ENCODE data around the gene PDP2.

Gene PDP2

DNA sequence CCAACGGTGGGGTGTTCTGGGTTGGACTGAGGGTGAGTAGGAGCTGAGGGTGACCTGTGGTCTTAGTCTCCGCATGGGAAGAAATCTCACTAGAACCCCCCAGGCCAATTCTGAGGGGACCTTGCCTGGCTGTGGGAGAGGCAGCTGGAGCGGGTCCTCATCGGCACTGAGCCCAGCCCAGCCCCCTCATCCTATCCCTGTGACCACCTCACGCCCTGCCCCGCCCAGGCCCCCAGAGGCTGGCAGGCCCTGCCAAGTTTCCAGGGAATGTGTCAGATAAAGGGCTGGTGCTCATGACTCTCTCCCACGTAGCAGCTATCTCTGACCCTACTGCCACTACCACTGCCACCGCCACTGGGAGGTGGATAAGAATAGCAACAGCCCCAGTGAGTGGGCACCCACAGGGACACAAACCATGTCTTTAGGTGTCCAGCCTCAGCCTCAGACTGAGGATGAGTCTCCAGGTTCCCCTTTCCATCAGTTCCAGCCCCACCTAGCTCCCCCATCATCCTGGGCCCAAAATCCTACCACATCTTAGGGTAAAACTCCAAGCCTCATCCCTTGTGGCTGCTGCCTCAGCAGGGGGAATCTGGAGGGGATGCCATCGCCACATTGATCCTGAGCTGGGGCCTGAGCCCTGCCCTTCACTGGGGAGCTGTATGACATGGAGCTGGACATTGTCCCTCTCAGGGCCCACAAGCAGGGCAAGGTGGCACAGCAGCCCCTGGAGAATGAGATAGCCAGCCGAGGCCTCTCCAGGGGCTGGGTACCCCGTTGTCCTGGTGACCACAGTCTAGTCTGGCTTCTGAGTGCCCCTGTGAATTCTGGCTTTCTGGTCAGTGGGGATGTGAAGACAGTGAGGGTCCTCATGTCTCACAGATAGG is 23.5 kb downstream of the PDP2 start:
- DNase-seq (ENCODE audit: low read depth in 2 of 2), result no peak

DNA sequence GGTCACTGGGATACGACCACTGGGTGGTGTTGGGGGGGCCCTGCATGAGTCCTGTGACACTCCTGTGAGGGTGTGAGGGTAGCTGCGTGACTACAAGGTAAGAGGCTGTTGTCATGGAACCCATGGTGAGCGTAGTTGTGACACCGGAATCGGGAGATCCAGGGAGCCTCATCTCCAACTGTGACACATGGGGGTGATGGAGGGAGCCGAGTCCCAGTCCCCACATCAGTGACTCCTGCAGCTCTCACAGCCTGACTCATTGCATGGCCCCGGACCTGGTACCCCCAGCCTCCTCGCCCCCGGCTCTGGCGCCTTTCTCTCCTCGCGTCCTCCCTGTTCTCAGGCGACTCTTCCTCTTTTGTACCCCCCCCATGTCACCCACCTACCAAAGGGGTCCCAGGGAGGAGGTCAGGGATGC is 24.1 kb downstream of the PDP2 start:
- no peak for DNase-seq (ENCODE audit: low read depth in 2 of 2)

DNA sequence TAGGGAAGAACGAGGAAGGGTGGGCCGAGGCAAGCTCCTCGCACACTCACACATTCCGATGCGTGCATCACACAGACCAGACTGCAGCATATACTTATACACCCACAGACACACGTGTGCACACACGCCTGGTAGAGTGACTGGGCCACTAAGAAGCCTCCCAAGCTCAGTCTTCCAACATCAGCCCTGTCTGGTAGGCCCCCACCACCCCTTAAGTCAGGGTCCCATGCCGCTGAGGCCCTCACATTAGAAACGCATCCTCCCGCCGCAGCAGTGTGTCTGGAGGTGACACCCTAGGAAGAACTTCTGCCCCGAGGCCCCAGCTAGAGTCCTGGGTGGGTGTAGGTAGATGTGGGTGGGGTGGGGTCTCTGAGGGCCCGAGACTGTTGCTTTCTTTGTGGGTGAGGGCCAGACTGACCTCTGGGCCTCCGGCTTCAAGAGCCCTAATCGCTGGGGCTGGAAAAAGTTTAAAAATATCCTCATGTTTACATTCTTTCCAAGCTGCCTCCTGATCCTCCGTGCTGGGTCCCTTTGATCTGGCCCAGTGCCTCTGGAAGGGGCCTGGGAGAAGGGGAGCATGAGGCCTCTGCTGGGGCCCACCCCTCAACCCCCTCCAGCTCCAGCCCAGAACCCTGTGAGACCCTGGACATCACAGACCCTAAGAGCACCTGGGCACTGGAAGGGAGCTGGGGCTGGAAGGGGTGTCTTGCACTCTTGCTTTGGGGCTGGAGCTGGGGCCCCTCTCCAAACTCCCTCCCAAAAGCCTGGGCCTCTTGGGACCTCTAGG is 24.7 kb downstream of the PDP2 start:
- DNase-seq (ENCODE audit: low read depth in 2 of 2), result no peak

DNA sequence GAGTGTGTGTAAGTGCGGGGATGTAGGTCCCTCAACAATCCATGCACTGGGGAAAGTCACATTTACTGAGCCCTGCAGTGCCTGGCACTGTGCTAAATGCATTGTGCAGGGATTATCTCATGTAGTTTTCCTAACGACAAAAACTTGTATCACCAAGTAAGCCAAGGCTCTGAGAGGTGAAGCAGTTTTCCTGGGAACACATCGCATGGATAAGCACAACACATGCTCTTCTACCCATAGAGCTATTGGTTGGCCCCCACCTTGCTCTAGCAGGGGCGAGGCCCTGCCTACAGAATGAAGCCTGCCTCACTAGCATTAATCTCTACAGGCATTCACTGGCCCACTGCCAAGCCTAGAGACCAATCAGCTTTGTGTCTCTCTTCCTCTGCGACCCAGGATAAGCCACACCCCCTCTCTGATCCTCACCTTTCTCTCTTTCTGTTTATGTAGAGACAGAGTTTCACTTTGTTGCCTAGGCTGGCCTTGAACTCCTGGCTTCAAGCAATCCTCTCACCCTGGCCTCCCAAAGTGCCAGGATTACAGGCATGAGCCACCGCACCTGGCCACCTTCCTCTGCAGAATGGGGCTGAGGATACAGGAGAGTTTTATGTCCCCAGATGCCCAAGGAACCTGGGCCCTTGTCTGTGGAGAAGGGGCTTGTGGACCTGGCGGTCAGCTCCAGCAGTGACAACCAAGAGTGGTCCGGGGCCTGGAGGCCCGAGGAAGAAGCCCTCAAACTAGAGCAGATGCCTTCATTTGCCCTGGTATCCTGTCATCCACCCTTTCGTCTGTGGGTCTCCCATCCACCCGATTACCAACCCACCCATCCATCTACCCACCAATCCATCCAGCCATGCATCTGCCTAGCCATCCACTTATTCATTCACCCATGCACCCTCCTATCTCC is 25.6 kb downstream of the PDP2 start:
- no peak for DNase-seq (ENCODE audit: low read depth in 2 of 2)

DNA sequence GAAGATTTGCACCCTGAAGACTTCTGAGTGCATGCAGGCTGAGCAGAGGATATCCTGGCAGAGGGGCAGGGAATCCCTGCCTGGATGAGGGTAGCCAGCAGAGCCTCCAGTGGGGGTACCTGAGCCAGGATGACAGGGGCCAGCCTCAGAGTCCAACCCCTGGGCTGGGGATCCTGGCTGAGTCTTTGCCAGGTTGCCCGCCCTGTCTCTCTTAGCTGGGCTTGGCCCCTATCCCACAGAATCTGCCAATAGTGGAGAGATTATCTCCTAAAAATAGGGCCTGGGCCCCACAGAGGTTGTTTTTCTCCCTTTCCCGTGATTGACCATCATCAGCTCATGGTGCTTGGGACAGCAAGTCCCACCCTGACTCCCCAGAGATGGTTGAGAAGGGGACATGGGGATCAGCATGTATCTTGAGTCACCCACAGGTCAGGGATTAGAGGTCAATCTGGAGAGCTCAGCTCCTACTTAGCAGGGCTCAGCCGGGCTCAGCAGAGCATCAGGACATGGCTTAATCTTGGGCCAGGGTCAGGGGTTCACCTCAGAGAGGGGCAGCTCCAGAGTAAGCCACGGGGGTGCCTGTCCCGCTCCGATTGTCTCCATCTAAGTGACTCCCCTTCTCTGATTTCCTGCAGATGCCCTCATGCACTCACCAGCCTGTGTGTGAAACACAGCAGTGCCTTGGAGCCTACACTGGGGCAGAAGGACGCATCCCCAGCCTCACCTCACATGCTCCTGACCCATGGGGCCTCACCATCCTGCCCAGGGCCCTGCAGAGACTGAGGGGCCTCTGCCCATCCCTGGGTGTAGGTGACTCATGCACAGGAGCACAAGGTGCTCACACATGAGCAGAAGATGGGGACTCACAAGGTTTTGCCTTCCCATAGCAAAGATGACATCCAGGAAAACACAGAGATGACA is 26.9 kb downstream of the PDP2 start:
- DNase-seq (ENCODE audit: low read depth in 2 of 2), result no peak

DNA sequence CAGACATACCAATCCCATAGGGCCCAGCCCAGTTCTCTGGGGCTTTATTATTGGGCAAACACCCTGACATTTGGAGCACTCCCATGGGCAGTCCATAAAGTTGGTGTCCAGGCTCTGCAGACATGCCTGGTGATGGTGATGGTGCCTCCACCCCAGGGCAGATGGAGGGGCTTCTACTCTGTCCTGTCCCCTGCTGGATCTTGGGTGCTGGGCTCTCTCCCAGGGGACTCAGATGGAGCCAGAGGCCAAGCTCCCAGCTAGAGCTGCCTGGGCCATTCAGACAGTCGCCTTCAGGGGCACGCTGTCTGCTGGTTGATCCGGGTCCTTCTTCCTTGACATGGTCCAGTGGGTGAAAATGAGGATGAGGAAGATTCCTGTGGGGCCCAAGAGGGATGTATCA is 27.8 kb downstream of the PDP2 start:
- DNase-seq (ENCODE audit: low read depth in 2 of 2), result no peak

DNA sequence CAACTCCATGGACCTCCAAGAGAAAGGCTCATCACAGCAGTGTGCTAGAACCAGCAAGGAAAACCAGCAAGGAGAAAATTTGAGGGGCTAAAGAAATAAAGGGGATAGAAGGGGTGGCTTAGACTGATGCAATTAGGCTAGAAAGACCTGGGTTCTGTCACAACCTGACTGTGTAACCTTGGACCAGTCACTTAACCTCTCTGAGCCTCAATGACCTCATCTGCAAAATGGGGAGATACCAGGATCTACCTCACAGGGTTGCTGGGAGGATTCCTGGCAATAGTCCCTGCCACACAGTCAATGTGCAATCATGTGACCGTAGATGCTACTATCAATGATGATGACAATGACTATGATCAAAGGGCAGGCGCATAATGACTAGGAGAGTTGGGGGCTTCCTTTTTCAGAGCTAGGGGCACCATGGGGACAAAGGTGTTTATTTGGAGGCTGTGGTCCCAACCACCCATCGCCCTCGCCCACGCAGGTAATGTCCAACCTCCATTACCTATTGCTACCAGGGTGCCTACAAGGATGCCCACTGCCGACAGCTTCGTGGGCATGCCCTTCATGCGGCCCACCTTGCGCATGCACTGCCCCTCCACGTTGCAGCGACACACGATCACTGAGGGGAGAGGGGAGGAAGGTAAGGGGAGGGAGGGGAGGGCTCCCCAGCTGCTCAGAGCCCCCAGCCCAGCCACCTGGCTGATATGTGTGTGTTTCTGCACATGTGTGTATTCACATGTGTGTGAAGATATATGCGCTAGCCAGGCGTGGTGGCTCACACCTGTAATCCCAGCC is 28.6 kb downstream of the PDP2 start:
- DNase-seq (ENCODE audit: low read depth in 2 of 2), result no peak

DNA sequence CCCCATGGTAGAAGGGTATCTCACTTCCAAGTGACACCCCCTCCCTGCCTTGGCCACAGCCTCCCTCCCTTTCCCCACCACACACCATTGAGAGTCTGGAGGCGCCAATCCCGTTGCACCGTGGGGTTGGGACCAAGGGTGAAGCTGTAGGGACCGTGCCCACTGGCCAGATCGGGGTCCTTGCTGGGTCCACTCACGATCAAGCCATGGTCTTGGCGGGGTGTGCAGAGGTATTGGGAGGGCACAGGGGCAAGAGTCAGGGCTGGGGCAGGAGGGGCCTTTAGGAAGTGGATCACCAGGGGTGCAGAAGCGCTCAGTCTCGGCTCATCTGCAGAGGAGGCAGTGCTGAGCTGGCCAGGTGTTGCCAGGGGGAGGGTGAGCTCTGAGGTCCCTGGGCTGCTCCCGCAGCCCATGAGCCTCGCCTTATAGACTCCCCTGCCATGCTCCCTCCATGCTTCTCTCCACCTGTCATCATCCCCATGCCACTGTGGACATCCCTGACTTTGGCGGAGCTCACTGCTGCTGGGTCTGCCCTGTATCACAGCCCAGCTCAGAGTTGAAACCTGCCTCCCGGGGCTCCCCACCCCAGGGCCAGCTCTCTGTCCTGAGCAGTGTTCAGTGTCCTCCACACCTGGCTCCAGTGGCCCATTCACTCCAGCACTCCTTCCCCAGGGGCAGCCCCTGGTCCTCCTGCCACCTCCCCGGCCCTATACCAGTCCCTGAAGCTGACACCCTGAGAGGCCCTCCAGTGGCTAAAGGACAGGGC is 30.0 kb downstream of the PDP2 start:
- no peak for DNase-seq (ENCODE audit: low read depth in 2 of 2)

DNA sequence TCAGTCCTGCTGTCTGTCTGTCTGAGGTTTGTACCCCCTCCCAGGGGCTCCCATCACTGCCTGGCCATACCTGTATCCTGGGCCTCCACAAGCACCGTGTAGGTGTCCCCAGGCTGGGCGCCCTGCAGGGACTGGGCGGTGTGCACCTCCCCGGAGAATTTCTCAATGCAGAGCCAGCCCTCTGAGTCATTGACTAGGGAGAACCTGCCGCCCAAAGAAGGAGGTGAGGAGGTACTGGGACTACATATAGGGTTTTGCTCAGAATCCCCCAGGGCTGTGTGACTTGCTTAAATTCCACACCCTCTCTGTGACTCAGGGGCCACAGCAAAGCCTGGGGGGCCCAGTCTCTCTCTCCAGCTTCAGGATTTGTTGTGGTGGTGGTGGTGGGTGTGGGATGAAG is 30.8 kb downstream of the PDP2 start:
- DNase-seq (ENCODE audit: low read depth in 2 of 2), result no peak

DNA sequence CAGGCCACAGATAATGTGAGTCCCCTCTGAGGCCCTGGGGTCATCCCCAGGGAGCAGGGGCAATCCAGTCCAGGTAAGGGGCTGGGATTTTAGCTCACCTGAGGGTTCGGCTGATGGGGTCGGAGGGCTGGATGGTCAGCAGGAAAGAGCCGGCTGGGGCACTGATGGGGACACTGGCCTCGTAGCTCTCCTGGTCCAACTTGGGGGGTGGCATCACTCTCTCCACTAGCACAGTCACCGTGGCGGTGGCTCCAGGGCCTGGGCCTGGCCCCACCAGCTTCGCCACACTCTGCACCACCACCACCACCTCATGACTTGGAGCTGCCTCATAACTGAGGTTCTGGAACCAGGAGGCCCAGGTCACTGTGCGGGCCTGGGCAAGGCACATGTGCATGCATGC is 31.5 kb downstream of the PDP2 start:
- no peak for DNase-seq (ENCODE audit: low read depth in 2 of 2)

DNA sequence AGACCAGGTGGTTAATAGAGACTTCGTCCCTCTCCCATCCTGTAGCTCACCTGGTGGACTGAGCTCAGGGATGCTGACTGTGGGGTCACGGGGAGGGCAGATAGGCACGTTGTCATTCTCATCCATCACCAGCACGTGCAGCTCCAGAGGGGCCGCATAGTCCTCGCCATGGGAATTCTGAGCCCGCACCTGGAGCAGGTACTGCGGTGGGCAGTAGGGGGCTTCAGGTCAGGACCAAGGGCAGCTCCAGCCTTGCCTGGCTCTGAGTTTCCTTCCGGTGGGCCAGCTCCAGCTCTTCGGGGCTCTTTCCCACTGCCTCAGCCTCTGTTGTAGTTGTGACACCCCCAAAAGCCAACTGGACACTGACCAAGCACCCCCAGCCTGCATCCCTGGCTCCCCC is 32.8 kb downstream of the PDP2 start:
- DNase-seq (ENCODE audit: low read depth in 2 of 2), result no peak

DNA sequence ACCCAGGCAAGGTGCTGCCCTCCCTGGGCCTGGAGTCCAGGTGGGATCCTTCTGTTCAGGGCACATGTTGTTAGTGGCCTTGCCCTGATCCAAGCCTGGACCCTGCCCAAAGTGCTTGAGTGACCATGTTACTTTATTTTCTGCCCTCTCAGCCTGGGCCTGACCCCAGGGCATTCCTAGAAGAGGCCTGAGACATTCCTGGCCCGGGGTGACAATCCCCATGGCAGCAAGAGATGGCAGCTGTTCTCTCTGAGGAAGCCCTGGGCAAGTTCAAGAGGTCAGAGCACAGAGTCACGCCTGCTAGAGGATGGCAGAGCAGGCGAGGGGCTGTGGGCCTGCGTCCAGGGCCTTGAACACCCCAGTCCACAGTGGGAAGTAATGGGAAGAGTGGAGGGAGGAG is 33.4 kb downstream of the PDP2 start:
- no peak for DNase-seq (ENCODE audit: low read depth in 2 of 2)

DNA sequence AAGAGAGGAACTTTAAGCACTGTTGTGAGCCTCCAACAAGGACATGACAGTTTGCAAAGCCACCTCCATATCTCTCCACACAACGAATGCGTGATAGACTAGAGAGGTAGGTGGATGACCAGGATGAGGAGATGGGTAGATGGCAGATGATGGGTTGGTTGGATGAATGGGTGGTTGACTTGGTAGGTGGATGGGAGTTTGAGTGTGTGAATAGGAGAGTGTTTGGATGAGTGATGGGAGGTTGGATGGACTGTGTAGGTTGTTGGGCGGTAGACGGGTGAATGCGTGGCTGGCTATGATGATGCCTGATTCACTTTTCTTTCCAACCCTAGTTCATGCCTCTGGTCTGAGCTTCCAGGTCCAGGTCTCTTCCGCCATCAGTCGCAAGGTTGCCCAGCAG is 34.2 kb downstream of the PDP2 start:
- DNase-seq (ENCODE audit: low read depth in 2 of 2), result no peak

DNA sequence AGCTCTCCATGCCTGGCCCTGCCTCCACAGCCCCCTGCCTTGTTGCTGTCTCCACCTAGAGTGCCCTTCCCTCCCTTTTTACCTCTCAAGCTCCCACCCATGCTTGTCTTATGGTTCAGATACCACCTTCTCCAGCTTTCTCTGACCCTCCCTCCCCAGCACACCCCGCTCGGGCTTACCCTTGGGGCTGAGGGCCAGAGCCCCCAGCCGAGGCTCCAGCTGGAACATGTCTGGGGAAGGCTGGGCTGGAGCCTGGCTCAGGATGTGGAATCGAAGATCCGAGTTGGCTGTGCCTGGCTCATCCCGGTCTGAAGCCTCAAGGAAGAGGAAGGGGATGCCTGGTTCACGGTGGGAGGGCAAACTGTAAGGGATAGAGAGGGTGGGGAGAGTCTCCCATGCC is 34.7 kb downstream of the PDP2 start:
- no peak for DNase-seq (ENCODE audit: low read depth in 2 of 2)

DNA sequence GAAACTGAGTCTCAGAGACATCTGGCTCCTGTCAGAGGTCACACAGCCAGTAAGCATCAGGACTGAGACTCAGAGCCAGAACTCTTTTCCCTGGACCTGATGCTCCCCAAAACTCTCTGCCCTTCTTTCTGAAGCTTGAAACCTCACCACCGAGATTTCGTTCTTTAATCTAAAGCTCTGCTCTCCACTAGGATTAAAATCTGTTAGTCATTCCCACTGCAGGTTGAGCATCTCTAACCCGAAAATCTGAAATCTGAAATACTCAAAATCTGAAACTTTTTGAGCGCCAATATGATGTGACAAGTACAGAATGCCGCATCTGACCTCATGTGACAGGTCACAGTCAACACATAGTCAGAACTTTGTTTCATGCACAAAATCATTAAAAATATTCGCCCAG is 36.2 kb downstream of the PDP2 start:
- DNase-seq (ENCODE audit: low read depth in 2 of 2), result no peak

DNA sequence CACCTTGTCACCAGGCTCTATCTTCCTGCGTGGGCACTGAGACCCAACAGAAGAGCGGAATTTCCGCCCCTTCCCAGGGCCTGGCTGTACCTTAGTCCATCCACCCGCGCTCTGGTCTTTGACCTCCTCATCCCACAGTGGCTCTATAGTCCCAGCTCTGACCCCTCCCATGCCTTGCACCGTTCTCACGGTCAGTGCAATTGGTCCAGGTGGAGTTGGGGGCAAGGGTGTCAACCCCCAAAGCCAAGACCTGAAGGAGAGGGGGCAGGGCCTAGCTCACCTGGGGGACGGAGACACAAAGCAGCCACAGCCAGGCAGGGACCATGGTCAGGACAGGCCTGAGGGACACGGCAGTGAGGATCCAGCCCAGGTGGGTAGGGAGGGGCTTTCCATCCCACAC is 37.4 kb downstream of the PDP2 start:
- no peak for DNase-seq (ENCODE audit: low read depth in 2 of 2)

DNA sequence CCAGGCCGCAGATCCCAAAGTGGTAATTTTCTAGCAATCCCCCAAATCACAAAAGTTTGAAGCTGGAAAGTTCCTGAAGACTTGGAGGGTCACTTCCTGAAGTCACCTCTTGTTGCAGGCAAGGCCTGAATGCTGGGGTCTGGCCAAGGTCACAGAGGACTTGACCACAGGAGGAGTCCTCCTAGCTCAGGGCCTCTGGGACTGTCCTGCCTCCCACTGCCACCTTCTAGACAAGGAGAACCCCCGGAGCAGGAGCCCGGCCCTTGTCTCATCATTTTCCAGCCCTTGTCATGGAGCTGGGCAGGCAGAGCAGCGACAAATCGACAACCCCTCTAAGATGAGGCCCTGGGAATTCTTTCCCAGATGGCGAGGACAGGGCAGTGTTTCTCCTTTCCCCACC is 38.0 kb downstream of the PDP2 start:
- no peak for DNase-seq (ENCODE audit: low read depth in 2 of 2)

DNA sequence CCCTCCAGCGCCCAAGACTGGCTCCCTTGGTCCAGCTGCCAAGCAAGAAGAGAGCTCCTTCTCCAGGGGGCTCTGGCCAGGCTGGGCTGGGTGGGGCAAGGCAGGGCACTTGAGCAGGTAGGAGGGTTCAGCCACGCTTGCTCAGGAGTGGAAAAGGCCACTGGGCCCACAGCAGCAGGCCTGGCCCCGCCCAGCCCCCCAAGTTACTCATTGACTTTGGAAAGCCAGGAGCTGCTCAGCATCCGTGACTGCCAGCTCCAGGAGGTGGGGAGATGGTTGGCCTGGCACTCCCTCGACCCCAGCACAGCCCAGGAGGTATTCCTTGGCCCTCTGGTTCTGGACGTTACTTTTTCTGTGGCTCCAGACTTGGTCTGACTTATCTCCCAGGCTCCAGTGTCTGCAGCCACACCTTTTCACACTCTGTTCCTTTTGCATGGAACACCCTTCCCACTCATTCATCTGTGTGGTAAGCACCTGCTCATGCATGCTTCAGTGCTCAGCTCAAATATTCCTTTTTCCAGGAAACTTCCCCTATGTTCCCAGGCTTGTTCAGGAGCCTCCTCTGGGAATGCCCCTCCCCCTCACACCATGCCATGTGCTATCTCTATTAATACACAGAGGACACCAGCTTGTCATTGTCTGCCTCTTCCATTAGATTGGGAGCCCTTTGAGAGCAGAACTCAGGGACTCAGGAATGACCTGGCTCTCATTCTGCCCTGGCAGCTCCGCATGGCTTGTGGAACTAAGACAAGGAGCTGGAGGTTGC is 38.7 kb downstream of the PDP2 start, which contains the start of gene CDH16:
Gene CDH16 (minus strand): TSS at position 83 of the 766 bp plus-strand sequence. CDS start 820 bp downstream, outside the sequence.
- DNase-seq (ENCODE audit: low read depth in 2 of 2), result no peak
